AG10803 (cell line): ENCODE data around the gene LRRC36.

ENCODE experiments used
- DNase-seq: peaks from one replicate; pipeline ENCODE4 v3.0.0; 2010; ENCODE audit warnings: low read depth
- H3K4me3 ChIP-seq: 2 replicates; pipeline ENCODE4 v1.5.1; 2011; ENCODE audit warnings: mild to moderate bottlenecking, low read length, control low read depth
- TF ChIP-seq, protein P1 (sequence below): conservative IDR thresholded peaks from 2 replicates; pipeline ENCODE4 v1.5.1; 2011; ENCODE audit warnings: mild to moderate bottlenecking, low read length, control low read depth, inconsistent platforms

The LRRC36 gene

GRCh38 chr16:67394155-67395104 lies 67.8 kb downstream of the LRRC36 start:
- no peak overlapping the region for H3K4me3 ChIP-seq
- DNase-seq: no peak
- TF ChIP-seq, protein P1, sequence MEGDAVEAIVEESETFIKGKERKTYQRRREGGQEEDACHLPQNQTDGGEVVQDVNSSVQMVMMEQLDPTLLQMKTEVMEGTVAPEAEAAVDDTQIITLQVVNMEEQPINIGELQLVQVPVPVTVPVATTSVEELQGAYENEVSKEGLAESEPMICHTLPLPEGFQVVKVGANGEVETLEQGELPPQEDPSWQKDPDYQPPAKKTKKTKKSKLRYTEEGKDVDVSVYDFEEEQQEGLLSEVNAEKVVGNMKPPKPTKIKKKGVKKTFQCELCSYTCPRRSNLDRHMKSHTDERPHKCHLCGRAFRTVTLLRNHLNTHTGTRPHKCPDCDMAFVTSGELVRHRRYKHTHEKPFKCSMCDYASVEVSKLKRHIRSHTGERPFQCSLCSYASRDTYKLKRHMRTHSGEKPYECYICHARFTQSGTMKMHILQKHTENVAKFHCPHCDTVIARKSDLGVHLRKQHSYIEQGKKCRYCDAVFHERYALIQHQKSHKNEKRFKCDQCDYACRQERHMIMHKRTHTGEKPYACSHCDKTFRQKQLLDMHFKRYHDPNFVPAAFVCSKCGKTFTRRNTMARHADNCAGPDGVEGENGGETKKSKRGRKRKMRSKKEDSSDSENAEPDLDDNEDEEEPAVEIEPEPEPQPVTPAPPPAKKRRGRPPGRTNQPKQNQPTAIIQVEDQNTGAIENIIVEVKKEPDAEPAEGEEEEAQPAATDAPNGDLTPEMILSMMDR: no peak

DNA sequence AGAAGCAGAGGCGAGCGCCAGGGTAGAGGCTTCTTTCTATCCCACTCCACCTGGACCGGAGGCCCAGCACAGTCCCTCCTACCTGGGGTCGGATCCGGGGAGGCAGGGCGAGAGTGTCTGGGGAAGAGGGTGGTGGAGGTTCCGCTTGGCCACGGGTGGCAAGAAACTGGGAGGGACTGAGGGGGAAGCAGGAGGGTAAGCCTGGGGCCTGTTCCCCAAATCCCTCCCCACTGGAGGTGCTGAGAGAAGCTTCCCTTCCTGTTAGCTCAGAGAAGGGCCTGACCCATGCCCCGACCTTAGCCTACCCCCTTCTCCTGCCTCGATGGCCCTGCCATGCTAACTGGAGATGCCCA lies 68.5 kb downstream of the LRRC36 start:
- TF ChIP-seq, protein P1: no peak

GRCh38 chr16:67395458-67396158 lies 69.0 kb downstream of the LRRC36 start:
- no peak overlapping the region for H3K4me3 ChIP-seq

More for the DNA sequence above, 68.5 kb downstream of the LRRC36 start:
- DNase-seq: no peak
- H3K4me3 ChIP-seq: no peak overlapping the region

DNA sequence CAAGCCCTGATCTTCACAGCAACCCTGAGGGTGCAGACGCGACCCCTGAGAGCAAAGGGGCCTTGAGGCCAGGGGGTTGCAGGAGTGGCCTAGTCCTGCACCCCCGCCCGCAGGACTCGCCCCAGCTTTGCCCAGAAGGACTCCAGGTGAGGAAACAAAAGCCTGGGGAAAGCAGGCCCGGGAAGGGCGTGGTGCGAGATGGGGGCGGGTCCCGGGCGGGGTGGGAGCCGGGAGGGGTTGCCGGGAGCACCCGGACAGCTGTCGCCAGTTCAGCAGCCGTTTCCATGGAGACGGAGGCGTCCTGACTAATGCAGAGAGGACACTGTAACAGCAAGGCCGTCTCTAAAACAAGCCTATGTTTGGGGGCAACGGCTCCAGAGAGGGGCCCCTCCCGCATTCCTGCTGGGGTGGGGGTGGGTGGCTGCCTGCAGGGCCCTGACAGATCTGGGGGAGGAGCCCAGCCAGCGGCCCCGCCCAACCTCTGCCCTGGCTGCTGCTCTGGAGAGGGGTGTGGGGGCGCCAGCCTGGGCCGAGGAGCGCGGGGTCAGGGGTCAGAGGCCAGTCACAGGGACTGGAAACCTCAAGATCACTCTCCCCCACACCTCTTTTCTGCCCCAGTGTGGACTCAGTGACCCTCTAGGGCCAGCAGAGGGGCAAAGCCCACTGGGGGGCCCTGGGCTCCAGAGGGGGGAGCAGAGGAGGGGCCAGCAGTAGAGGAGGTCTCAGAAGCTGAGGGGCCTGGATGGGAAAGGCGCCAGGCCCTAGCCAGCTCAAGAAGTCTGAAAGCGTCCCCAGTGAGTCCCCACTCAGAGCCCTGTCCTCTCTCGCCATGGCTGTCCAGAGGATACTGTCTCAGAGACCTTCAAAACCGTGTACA lies 69.8 kb downstream of the LRRC36 start:
- peak; percentile 81 for DNase-seq
- H3K4me3 ChIP-seq: no peak overlapping the region
- TF ChIP-seq, protein P1: no peak

More at GRCh38 chr16:67395458-67396158, 69.0 kb downstream of the LRRC36 start:
- TF ChIP-seq, protein P1: no peak
- no peak for DNase-seq

GRCh38 chr16:67397036-67397801 lies 70.6 kb downstream of the LRRC36 start:
- TF ChIP-seq, protein P1: no peak
- no peak overlapping the region for H3K4me3 ChIP-seq
- DNase-seq: no peak
